Measurements from ENCODE around the gene GRIFIN. TPM values are rescaled to one million over a fixed set of nuclear protein-coding genes. Genes with fewer than 3 reads are reported as not detected.

Gene GRIFIN
- total RNA-seq, 1 donor = not detected

DNA sequence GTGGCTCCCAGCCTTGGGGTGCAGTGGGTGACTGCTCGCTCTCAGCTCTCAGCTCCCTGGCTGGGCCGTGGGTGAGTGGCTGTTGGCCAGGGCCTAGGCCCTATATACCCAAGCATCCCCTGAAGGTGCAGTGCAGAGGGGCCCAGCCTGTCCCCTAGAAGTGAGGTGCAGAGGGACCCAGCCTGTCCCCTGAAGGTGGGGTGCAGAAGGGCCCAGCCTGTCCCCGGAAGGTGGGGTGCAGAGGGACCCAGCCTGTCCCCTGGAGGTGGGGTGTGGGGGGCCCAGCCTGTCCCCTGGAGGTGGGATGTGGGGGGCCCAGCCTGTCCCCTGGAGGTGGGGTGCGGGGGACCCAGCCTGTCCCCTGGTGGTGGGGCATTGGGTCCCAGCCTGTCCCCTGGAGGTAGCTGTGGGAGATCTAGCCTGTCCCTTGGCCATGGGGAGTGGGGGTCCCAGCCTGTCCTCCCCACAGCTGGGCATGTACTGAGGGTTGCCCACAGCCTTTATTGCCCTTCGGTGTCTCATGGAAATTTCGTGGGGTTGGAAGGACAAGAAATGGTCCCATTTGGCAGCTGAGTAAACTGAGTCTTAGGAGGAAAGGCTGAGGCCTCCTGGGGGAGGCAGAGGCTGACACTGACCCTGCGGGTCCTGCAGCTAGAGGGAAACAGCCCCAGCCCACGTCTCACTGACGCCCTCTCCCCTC lies 25.9 kb upstream of the GRIFIN start:
- Histone ChIP-seq H3K27ac (ENCODE audit: low read depth, low read length) (no peak overlapping the region), H3K36me3 (ENCODE audit: insufficient read depth, low read length) (no peaks in the 10 kb centered on the region), H3K9me3 (ENCODE audit: low read depth, low read length) (no peaks in the 10 kb centered on the region), H3K79me2 (ENCODE audit: insufficient read depth, low read length) (no peaks in the 10 kb centered on the region), H3K27me3 (ENCODE audit: insufficient read depth, low read length) (no peaks in the 10 kb centered on the region), H3K4me3 (ENCODE audit: insufficient read depth, low read length) (no peak overlapping the region), H4K20me1 (ENCODE audit: insufficient read depth, low read length) (no peaks in the 10 kb centered on the region), H3K4me1 (ENCODE audit: insufficient read depth, low read length) (peaks cover 11% of the 10 kb centered on the region), H3K4me2 (ENCODE audit: insufficient read depth, low read length) (no peak overlapping the region), H2AFZ (ENCODE audit: low read length) (no peak overlapping the region)
- TF ChIP-seq, protein P1, sequence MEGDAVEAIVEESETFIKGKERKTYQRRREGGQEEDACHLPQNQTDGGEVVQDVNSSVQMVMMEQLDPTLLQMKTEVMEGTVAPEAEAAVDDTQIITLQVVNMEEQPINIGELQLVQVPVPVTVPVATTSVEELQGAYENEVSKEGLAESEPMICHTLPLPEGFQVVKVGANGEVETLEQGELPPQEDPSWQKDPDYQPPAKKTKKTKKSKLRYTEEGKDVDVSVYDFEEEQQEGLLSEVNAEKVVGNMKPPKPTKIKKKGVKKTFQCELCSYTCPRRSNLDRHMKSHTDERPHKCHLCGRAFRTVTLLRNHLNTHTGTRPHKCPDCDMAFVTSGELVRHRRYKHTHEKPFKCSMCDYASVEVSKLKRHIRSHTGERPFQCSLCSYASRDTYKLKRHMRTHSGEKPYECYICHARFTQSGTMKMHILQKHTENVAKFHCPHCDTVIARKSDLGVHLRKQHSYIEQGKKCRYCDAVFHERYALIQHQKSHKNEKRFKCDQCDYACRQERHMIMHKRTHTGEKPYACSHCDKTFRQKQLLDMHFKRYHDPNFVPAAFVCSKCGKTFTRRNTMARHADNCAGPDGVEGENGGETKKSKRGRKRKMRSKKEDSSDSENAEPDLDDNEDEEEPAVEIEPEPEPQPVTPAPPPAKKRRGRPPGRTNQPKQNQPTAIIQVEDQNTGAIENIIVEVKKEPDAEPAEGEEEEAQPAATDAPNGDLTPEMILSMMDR (IDR thresholded peaks at IDR 0.05; ENCODE audit: extremely low read depth, low read depth, low read length) = no peak
- no peak for DNase-seq (ENCODE audit: insufficient read length, low spot score, missing footprints)

- H3K4me3 ChIP-seq (ENCODE audit: insufficient read depth, low read length) = no peak overlapping the region
- TF ChIP-seq, protein P1 (IDR thresholded peaks at IDR 0.05; ENCODE audit: extremely low read depth, low read depth, low read length) = no peak
These were observed 24.5 kb upstream of the GRIFIN start for GRCh38 chr7:2500701-2501100.

DNA sequence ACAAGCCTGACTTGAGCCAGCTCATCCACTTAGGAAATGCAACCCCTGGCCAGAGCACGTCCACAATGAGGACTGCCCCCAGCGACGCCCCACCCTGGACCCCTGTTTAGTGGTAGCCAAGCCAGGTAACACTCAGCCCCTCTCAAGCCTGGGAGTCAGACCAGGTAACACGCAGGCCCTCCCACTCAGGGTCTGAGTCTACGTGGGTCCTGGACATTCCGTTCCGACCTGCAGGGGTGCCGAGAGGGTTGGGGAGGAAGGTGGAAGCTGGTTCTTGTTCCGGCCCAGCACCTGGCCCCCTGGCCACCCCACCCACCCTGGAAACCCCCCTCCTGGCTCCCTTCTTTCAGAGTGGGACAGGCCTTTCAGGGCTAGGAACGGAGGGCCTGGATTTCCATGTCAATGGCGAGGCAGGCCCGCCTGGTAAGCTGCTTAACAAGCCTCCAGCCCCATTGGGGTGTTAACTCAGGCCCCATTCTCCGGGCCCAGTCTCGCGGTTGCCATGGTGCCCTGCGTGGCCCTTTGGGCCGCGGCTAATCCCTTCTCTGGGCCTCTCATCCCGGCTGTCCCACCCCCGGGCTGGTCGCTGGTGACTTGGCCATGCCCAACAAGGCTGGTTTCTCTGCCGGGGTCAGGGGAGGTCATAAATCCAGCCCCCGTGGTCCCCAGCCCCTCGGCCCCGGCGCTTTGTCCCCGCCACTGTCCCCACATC lies 23.7 kb upstream of the GRIFIN start:
- H2AFZ ChIP-seq (ENCODE audit: low read length) = no peak overlapping the region
- H3K79me2 ChIP-seq (ENCODE audit: insufficient read depth, low read length) = no peaks in the 10 kb centered on the region
- TF ChIP-seq, protein P1 (IDR thresholded peaks at IDR 0.05; ENCODE audit: extremely low read depth, low read depth, low read length) = no peak
- no peak overlapping the region for H3K4me3 ChIP-seq (ENCODE audit: insufficient read depth, low read length)
- H3K9me3 ChIP-seq (ENCODE audit: low read depth, low read length) = no peaks in the 10 kb centered on the region
- no peak overlapping the region for H3K27ac ChIP-seq (ENCODE audit: low read depth, low read length)
- no peaks in the 10 kb centered on the region for H3K27me3 ChIP-seq (ENCODE audit: insufficient read depth, low read length)
- H4K20me1 ChIP-seq (ENCODE audit: insufficient read depth, low read length) = no peaks in the 10 kb centered on the region
- H3K4me2 ChIP-seq (ENCODE audit: insufficient read depth, low read length) = no peak overlapping the region
- peaks cover 11% of the 10 kb centered on the region for H3K4me1 ChIP-seq (ENCODE audit: insufficient read depth, low read length)
- H3K36me3 ChIP-seq (ENCODE audit: insufficient read depth, low read length) = no peaks in the 10 kb centered on the region
- no peak for DNase-seq (ENCODE audit: insufficient read length, low spot score, missing footprints)

More at GRCh38 chr7:2500701-2501100, 24.5 kb upstream of the GRIFIN start:
- Histone ChIP-seq H3K79me2 (ENCODE audit: insufficient read depth, low read length) (no peaks in the 10 kb centered on the region), H4K20me1 (ENCODE audit: insufficient read depth, low read length) (no peaks in the 10 kb centered on the region), H3K36me3 (ENCODE audit: insufficient read depth, low read length) (no peaks in the 10 kb centered on the region), H3K9me3 (ENCODE audit: low read depth, low read length) (no peaks in the 10 kb centered on the region), H2AFZ (ENCODE audit: low read length) (no peak overlapping the region), H3K4me2 (ENCODE audit: insufficient read depth, low read length) (no peak overlapping the region), H3K27ac (ENCODE audit: low read depth, low read length) (no peak overlapping the region), H3K27me3 (ENCODE audit: insufficient read depth, low read length) (no peaks in the 10 kb centered on the region), H3K4me1 (ENCODE audit: insufficient read depth, low read length) (peaks cover 11% of the 10 kb centered on the region)
- DNase-seq (ENCODE audit: insufficient read length, low spot score, missing footprints) = no peak

- Histone ChIP-seq H3K79me2 (ENCODE audit: insufficient read depth, low read length) (no peaks in the 10 kb centered on the region), H3K27me3 (ENCODE audit: insufficient read depth, low read length) (no peaks in the 10 kb centered on the region), H3K4me3 (ENCODE audit: insufficient read depth, low read length) (no peak overlapping the region), H3K36me3 (ENCODE audit: insufficient read depth, low read length) (no peaks in the 10 kb centered on the region), H3K9me3 (ENCODE audit: low read depth, low read length) (no peaks in the 10 kb centered on the region), H3K27ac (ENCODE audit: low read depth, low read length) (no peak overlapping the region), H2AFZ (ENCODE audit: low read length) (no peak overlapping the region), H3K4me1 (ENCODE audit: insufficient read depth, low read length) (peaks cover 11% of the 10 kb centered on the region), H3K4me2 (ENCODE audit: insufficient read depth, low read length) (no peak overlapping the region), H4K20me1 (ENCODE audit: insufficient read depth, low read length) (no peaks in the 10 kb centered on the region)
- DNase-seq (ENCODE audit: insufficient read length, low spot score, missing footprints) = no peak
- TF ChIP-seq, protein P1 (IDR thresholded peaks at IDR 0.05; ENCODE audit: extremely low read depth, low read depth, low read length) = no peak
These were observed 23.0 kb upstream of the GRIFIN start for GRCh38 chr7:2499181-2499580.
